ENCODE measurements around the gene ACSL6. TPM values are rescaled to one million over a fixed set of nuclear protein-coding genes. Genes with fewer than 3 reads are reported as not detected.

ACSL6 gene
- total and polyA plus RNA-seq, 2 donors (not counting 1 experiment from before 2014, with no cell fraction given), result 0.02 to 0.33 TPM

DNA sequence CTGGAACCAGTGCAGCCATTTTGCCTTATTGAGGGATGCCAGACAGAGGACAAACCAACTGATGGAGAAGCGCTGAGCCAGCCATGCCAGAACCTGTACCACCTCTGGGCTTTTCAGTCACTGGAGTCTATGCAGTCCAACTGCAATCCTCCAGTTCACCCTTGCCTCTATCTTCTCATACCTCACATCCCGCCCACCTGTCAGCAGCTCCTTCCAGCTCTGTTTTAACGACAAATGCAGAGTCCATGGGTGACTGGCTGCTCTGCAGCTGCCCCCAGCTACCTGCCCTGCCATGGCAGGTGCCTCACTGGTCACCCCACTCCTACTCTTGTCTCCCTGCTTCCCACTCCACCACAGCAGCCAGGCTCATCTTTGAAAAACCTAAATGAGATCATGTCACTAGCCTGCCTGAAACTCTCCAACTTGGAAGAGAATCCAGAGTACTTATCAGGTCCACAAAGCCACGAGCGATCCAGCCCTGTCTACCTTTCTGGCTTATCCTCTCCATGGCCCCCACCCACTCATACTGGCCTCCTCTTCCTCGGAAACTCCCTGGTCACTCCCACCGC is 14.0 kb upstream of the ACSL6 start:
- Histone ChIP-seq H3K27ac (ENCODE audit: insufficient read depth, low read length) (no peak overlapping the region), H3K4me3 (replicated peaks in 1 of 4; ENCODE audit: control extremely low read depth in 1 of 4, insufficient read depth in 1 of 4, low read depth in 3 of 4, low read length in 4 of 4) (no peak overlapping the region), H3K4me1 (ENCODE audit: control insufficient read depth, extremely low read depth, insufficient read depth, low read length) (no peaks in the 10 kb centered on the region), H3K79me2 (ENCODE audit: control insufficient read depth, insufficient read depth, low read length) (no peaks in the 10 kb centered on the region), H4K20me1 (ENCODE audit: control insufficient read depth, extremely low read depth, insufficient read depth, low read length) (no peaks in the 10 kb centered on the region), H3K27me3 (ENCODE audit: control insufficient read depth, insufficient read depth, low read length) (peaks cover 14% of the 10 kb centered on the region), H3K4me2 (ENCODE audit: extremely low read depth, insufficient read depth, low read length) (no peak overlapping the region), H3K36me3 (ENCODE audit: control insufficient read depth, insufficient read depth, low read length) (no peaks in the 10 kb centered on the region), H3K9ac (ENCODE audit: insufficient read depth, low read length) (no peak overlapping the region), H2AFZ (ENCODE audit: low read length) (no peak overlapping the region), H3K9me3 (ENCODE audit: control insufficient read depth, insufficient read depth, low read depth, low read length) (no peaks in the 10 kb centered on the region)
- no peak for TF ChIP-seq EZH2 (IDR thresholded peaks at IDR 0.05; ENCODE audit: low read length, missing control alignments)
- TF ChIP-seq CTCF (conservative IDR thresholded peaks at IDR 0.05 in 1 of 2, IDR thresholded peaks at IDR 0.05 in 1 of 2; ENCODE audit: low read depth in 1 of 2, low read length in 2 of 2), result no peak
- DNase-seq (ENCODE audit: low read depth in 2 of 2), result no peak

GRCh38 chr5:132024789-132025402 is 13.4 kb upstream of the ACSL6 start:
- H3K4me1 ChIP-seq (ENCODE audit: control insufficient read depth, extremely low read depth, insufficient read depth, low read length), result no peaks in the 10 kb centered on the region
- TF ChIP-seq CTCF (conservative IDR thresholded peaks at IDR 0.05 in 1 of 2, IDR thresholded peaks at IDR 0.05 in 1 of 2; ENCODE audit: low read depth in 1 of 2, low read length in 2 of 2) (no peak), EZH2 (IDR thresholded peaks at IDR 0.05; ENCODE audit: low read length, missing control alignments) (no peak)
- no peaks in the 10 kb centered on the region for H4K20me1 ChIP-seq (ENCODE audit: control insufficient read depth, extremely low read depth, insufficient read depth, low read length)
- H3K4me3 ChIP-seq (replicated peaks in 1 of 4; ENCODE audit: control extremely low read depth in 1 of 4, insufficient read depth in 1 of 4, low read depth in 3 of 4, low read length in 4 of 4), result no peak overlapping the region
- H3K9ac ChIP-seq (ENCODE audit: insufficient read depth, low read length), result no peak overlapping the region
- DNase-seq (ENCODE audit: low read depth in 2 of 2), result no peak
- H3K36me3 ChIP-seq (ENCODE audit: control insufficient read depth, insufficient read depth, low read length), result no peaks in the 10 kb centered on the region
- no peak overlapping the region for H3K4me2 ChIP-seq (ENCODE audit: extremely low read depth, insufficient read depth, low read length)
- H2AFZ ChIP-seq (ENCODE audit: low read length), result no peak overlapping the region
- H3K27ac ChIP-seq (ENCODE audit: insufficient read depth, low read length), result no peak overlapping the region
- no peaks in the 10 kb centered on the region for H3K9me3 ChIP-seq (ENCODE audit: control insufficient read depth, insufficient read depth, low read depth, low read length)
- H3K27me3 ChIP-seq (ENCODE audit: control insufficient read depth, insufficient read depth, low read length), result peaks cover 9% of the 10 kb centered on the region
- H3K79me2 ChIP-seq (ENCODE audit: control insufficient read depth, insufficient read depth, low read length), result no peaks in the 10 kb centered on the region

DNA sequence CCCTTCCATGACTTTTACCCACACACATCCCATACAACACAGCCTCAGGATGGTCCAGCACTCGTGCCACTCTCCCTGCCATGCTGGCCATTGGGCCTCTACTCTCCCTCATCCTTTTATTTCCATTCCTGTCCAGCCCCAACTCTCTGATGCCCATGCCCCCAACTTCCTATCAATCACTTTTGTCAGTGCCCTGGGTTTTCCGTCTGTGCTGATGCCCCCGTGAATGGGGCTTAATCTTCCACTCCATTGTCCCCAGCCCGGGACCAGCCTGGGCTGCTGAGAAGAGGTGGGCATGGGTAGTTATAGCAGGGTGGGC is 12.6 kb upstream of the ACSL6 start:
- Histone ChIP-seq H3K27ac (ENCODE audit: insufficient read depth, low read length) (no peak overlapping the region), H4K20me1 (ENCODE audit: control insufficient read depth, extremely low read depth, insufficient read depth, low read length) (no peaks in the 10 kb centered on the region), H3K4me2 (ENCODE audit: extremely low read depth, insufficient read depth, low read length) (no peak overlapping the region), H3K27me3 (ENCODE audit: control insufficient read depth, insufficient read depth, low read length) (peaks cover 9% of the 10 kb centered on the region), H3K9me3 (ENCODE audit: control insufficient read depth, insufficient read depth, low read depth, low read length) (no peaks in the 10 kb centered on the region), H3K4me1 (ENCODE audit: control insufficient read depth, extremely low read depth, insufficient read depth, low read length) (no peaks in the 10 kb centered on the region), H3K79me2 (ENCODE audit: control insufficient read depth, insufficient read depth, low read length) (no peaks in the 10 kb centered on the region), H3K4me3 (replicated peaks in 1 of 4; ENCODE audit: control extremely low read depth in 1 of 4, insufficient read depth in 1 of 4, low read depth in 3 of 4, low read length in 4 of 4) (no peak overlapping the region), H2AFZ (ENCODE audit: low read length) (no peak overlapping the region), H3K9ac (ENCODE audit: insufficient read depth, low read length) (no peak overlapping the region), H3K36me3 (ENCODE audit: control insufficient read depth, insufficient read depth, low read length) (no peaks in the 10 kb centered on the region)
- no peak for DNase-seq (ENCODE audit: low read depth in 2 of 2)
- TF ChIP-seq EZH2 (IDR thresholded peaks at IDR 0.05; ENCODE audit: low read length, missing control alignments) (no peak), CTCF (conservative IDR thresholded peaks at IDR 0.05 in 1 of 2, IDR thresholded peaks at IDR 0.05 in 1 of 2; ENCODE audit: low read depth in 1 of 2, low read length in 2 of 2) (no peak)
